H9 (cell line): Measurements from ENCODE around the gene MAPK8IP2. TPM values are rescaled to one million over a fixed set of nuclear protein-coding genes. Genes with fewer than 3 reads are reported as not detected.

Source experiments
- DNase-seq: peaks from one replicate; pipeline ENCODE4 v3.0.0-alpha.2; 2017
- H2AFZ ChIP-seq: one replicate; pipeline ENCODE4 v1.6.1; 2013; ENCODE audit warnings: mild to moderate bottlenecking, low read length, control low read depth, moderate library complexity
- H2AK5ac ChIP-seq: 2 replicates; pipeline ENCODE4 v1.6.1; 2013; ENCODE audit warnings: low read length, control low read depth, mixed read lengths; ENCODE audit not compliant: insufficient read length
- H2BK120ac ChIP-seq: one replicate; pipeline ENCODE4 v1.6.1; 2013; ENCODE audit warnings: low read depth, mild to moderate bottlenecking, low read length, control low read depth, inconsistent platforms; ENCODE audit not compliant: poor library complexity, severe bottlenecking
- H2BK12ac ChIP-seq: 2 replicates; pipeline ENCODE4 v1.6.1; 2013; ENCODE audit warnings: low read length, control low read depth, mixed read lengths, low read depth; ENCODE audit not compliant: insufficient read length
- H2BK15ac ChIP-seq: 2 replicates; pipeline ENCODE4 v1.6.1; 2013; ENCODE audit warnings: low read depth, low read length, control low read depth
- H2BK20ac ChIP-seq: one replicate; pipeline ENCODE4 v1.6.1; 2013; ENCODE audit warnings: low read depth, mild to moderate bottlenecking, low read length, control low read depth, inconsistent platforms; ENCODE audit not compliant: poor library complexity, severe bottlenecking
- H2BK5ac ChIP-seq: 2 replicates; pipeline ENCODE4 v1.6.1; 2013; ENCODE audit warnings: low read length, control low read depth, mixed read lengths; ENCODE audit not compliant: insufficient read length
- H3K14ac ChIP-seq: 2 replicates; pipeline ENCODE4 v1.6.1; 2013; ENCODE audit warnings: low read length, control low read depth; ENCODE audit not compliant: insufficient read depth
- H3K18ac ChIP-seq: 2 replicates; pipeline ENCODE4 v1.6.1; 2013; ENCODE audit warnings: low read depth, mild to moderate bottlenecking, mixed read lengths, low read length, control low read depth; ENCODE audit not compliant: insufficient read length
- H3K23ac ChIP-seq: 2 replicates; pipeline ENCODE4 v1.6.1; 2013; ENCODE audit warnings: low read length, control low read depth, mixed read lengths, low read depth; ENCODE audit not compliant: insufficient read length
- H3K23me2 ChIP-seq: 2 replicates; pipeline ENCODE4 v1.6.1; 2013; ENCODE audit warnings: low read depth, mild to moderate bottlenecking, mixed read lengths, low read length, control low read depth; ENCODE audit not compliant: insufficient read length, poor library complexity, severe bottlenecking
- H3K27ac ChIP-seq: 2 replicates; pipeline ENCODE4 v1.5.1; 2013; ENCODE audit warnings: low read length, control low read depth, mixed read lengths, low read depth; ENCODE audit not compliant: insufficient read length
- H3K27me3 ChIP-seq: 2 replicates; pipeline ENCODE4 v1.6.1; 2013; ENCODE audit warnings: low read length, control low read depth, inconsistent platforms; ENCODE audit not compliant: insufficient read depth
- H3K4ac ChIP-seq: 2 replicates; pipeline ENCODE4 v1.6.1; 2013; ENCODE audit warnings: low read depth, mild to moderate bottlenecking, control low read depth, inconsistent platforms, low read length, moderate library complexity
- H3K4me1 ChIP-seq: 2 replicates; pipeline ENCODE4 v1.6.1; 2013; ENCODE audit warnings: low read length, control low read depth, inconsistent platforms; ENCODE audit not compliant: insufficient read depth
- H3K4me2 ChIP-seq: 2 replicates; pipeline ENCODE4 v1.6.1; 2013; ENCODE audit warnings: low read length, control low read depth, mixed read lengths; ENCODE audit not compliant: insufficient read length, insufficient read depth
- H3K56ac ChIP-seq: 2 replicates; pipeline ENCODE4 v1.6.1; 2013; ENCODE audit warnings: low read depth, mild to moderate bottlenecking, mixed read lengths, low read length, control low read depth; ENCODE audit not compliant: insufficient read length
- H3K79me1 ChIP-seq: 2 replicates; pipeline ENCODE4 v1.6.1; 2013; ENCODE audit warnings: low read depth, mild to moderate bottlenecking, moderate library complexity, low read length, control low read depth, inconsistent platforms; ENCODE audit not compliant: insufficient read depth, poor library complexity, severe bottlenecking
- H3K79me2 ChIP-seq: 2 replicates; pipeline ENCODE4 v1.6.1; 2013; ENCODE audit warnings: low read length, control low read depth, inconsistent platforms; ENCODE audit not compliant: insufficient read depth
- H3K9ac ChIP-seq: 2 replicates; pipeline ENCODE4 v1.6.1; 2013; ENCODE audit warnings: low read length, control low read depth, mixed read lengths; ENCODE audit not compliant: insufficient read length; ENCODE audit errors: extremely low read depth
- H3K9me3 ChIP-seq: one replicate; pipeline ENCODE4 v1.6.1; 2013; ENCODE audit warnings: low read depth, low read length, inconsistent platforms; ENCODE audit not compliant: control insufficient read depth
- H3T11ph ChIP-seq: one replicate; pipeline ENCODE4 v1.6.1; 2013; ENCODE audit warnings: mild to moderate bottlenecking, low read length, control low read depth, inconsistent platforms
- H4K20me1 ChIP-seq: one replicate; pipeline ENCODE4 v1.6.1; 2013; ENCODE audit not compliant: control insufficient read depth, insufficient read length, insufficient read depth
- H4K5ac ChIP-seq: 2 replicates; pipeline ENCODE4 v1.6.1; 2013; ENCODE audit warnings: low read depth, mild to moderate bottlenecking, mixed read lengths, low read length, control low read depth; ENCODE audit not compliant: insufficient read length
- H4K8ac ChIP-seq: replicated peaks from 2 replicates; pipeline ENCODE4 v1.6.1; 2013; ENCODE audit warnings: low read length, control low read depth, mixed read lengths, low read depth; ENCODE audit not compliant: insufficient read length
- H4K91ac ChIP-seq: 2 replicates; pipeline ENCODE4 v1.6.1; 2013; ENCODE audit warnings: low read depth, mild to moderate bottlenecking, moderate library complexity, mixed read lengths, low read length, control low read depth; ENCODE audit not compliant: insufficient read length
- H3K27ac Mint-ChIP-seq, 3 experiments: 2 replicates in 2 of 3; 3 replicates in 1 of 3; pipeline ENCODE4 v1.8.0; 2020 to 2021; ENCODE audit warnings: mixed read lengths in 3 of 3, mild to moderate bottlenecking in 1 of 3, moderate library complexity in 1 of 3
- H3K27me3 Mint-ChIP-seq: 2 replicates; pipeline ENCODE4 v1.8.0; 2021; ENCODE audit warnings: low read depth, mild to moderate bottlenecking, moderate library complexity, mixed read lengths
- H3K36me3 Mint-ChIP-seq, 3 experiments: 2 replicates in 2 of 3; 3 replicates in 1 of 3; pipeline ENCODE4 v1.8.0; 2020 to 2021; ENCODE audit warnings: low read depth in 3 of 3, mixed read lengths in 3 of 3; ENCODE audit not compliant: insufficient read depth in 1 of 3
- H3K4me1 Mint-ChIP-seq, 2 experiments: 2 replicates each; pipeline ENCODE4 v1.8.0; 2020; ENCODE audit warnings: mixed read lengths in 2 of 2
- H3K4me3 Mint-ChIP-seq, 2 experiments: 2 replicates in 1 of 2; 3 replicates in 1 of 2; pipeline ENCODE4 v1.8.0; 2020 to 2021; ENCODE audit warnings: mild to moderate bottlenecking in 2 of 2, mixed read lengths in 2 of 2, moderate library complexity in 1 of 2
- H3K9me3 Mint-ChIP-seq, 2 experiments: 2 replicates in 1 of 2; 3 replicates in 1 of 2; pipeline ENCODE4 v1.8.0; 2020; ENCODE audit warnings: mild to moderate bottlenecking in 2 of 2, mixed read lengths in 2 of 2, moderate library complexity in 1 of 2
- CTCF ChIP-seq: fragments of 200-600 bp; sonication (generic); conservative IDR thresholded peaks from 3 replicates; pipeline ENCODE4 v1.8.0; 2021; ENCODE audit warnings: antibody characterized with exemption, mild to moderate bottlenecking
- WGBS: extraction: QIAGEN DNeasy Blood & Tissue Kit; methylation state at CpG from one replicate; pipeline ENCODE4 v1.1.7; 2013; ENCODE audit warnings: missing lambda C conversion rate, low lambda C conversion rate, mixed read lengths; ENCODE audit not compliant: insufficient read length; ENCODE audit errors: extremely low coverage; 5-methylcytosine and 5-hydroxymethylcytosine counted together
- total RNA-seq: library from RNA; stranded (reverse); gene quantifications from 2 replicates; pipeline ENCODE4 v1.2.1, GENCODE V29; 2021

The MAPK8IP2 gene
- total RNA-seq, 1 experiment from 2014 or later = 5.7 TPM

DNA sequence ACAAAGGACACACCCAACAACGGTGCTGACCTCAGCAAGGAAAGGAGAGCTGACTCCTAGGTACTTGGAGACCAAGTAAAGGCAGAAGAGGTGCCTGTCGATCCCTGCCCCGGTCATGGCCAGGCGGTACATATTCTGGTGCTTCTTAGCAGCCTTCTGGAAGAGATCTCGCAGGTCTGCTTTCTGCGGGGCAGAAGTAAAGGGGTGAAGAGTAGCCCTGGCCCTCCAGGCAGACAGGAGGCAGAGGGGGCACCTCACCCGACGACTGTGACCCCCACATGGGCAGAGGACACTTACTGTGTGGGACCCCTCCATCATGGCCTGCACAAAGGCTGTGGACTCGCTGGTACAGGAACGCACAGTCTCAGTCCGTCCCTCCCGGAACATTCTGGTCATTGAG is 29.7 kb upstream of the MAPK8IP2 start:
- Histone ChIP-seq H3K79me1 (no peaks in the 10 kb centered on the region), H2BK120ac (no peak overlapping the region), H2BK5ac (no peak overlapping the region), H3K56ac (no peak overlapping the region), H4K5ac (no peak overlapping the region), H3K9me3 (no peaks in the 10 kb centered on the region), H4K20me1 (no peaks in the 10 kb centered on the region), H2AK5ac (no peak overlapping the region), H3K27me3 (no peaks in the 10 kb centered on the region), H3K4ac (no peak overlapping the region), H4K8ac (no peak overlapping the region), H3K14ac (no peak overlapping the region), H3K18ac (no peak overlapping the region), H2AFZ (no peak overlapping the region), H3K27ac (no peak overlapping the region), H3K79me2 (no peaks in the 10 kb centered on the region), H2BK12ac (no peak overlapping the region), H4K91ac (no peak overlapping the region), H3K9ac (no peak overlapping the region), H3K4me2 (no peak overlapping the region), H2BK20ac (no peak overlapping the region), H3K23me2 (no peaks in the 10 kb centered on the region), H2BK15ac (no peak overlapping the region), H3K23ac (no peak overlapping the region), H3K4me1 (no peaks in the 10 kb centered on the region), H3T11ph (no peak overlapping the region)
- H3K36me3 Mint-ChIP-seq = peaks cover 13 to 72% (median 65%) of the 10 kb centered on the region in 3 experiments; a peak in 6 of 7 replicates
- no peak overlapping the region; a peak in 1 of 5 replicates for H3K4me3 Mint-ChIP-seq
- no CpG with 5 or more reads among the region's 12 CpGs for WGBS
- no peaks in the 10 kb centered on the region; the same call in none of the 2 replicates for H3K27me3 Mint-ChIP-seq
- DNase-seq = no peak
- H3K4me1 Mint-ChIP-seq = no peaks in the 10 kb centered on the region
- no peak for TF ChIP-seq CTCF
- no peaks in the 10 kb centered on the region for H3K9me3 Mint-ChIP-seq
- peak overlapping the region in 1 of 3 experiments; percentile 16; a peak in 1 of 7 replicates for H3K27ac Mint-ChIP-seq
